Activated CD8-positive, alpha-beta T cell treated with anti-CD3 and anti-CD28 coated beads for 36 hours (primary cell): ENCODE data around the gene TEX101. TPM values are rescaled to one million over a fixed set of nuclear protein-coding genes. Genes with fewer than 3 reads are reported as not detected.
A peak's percentile ranks its signal among the peaks of the same experiment; 100 is the strongest.
"Not testable (repeated sequence)": the region's sequence is repeated elsewhere in the genome, so short reads cannot be mapped to it uniquely, and the experiment has no call there.

Experiments used
- ATAC-seq: fragments of 200-7000 bp; cut with Tn5 transposase; one replicate; pipeline ENCODE4 v1.10.0; 2021; ENCODE audit warnings: mild to moderate bottlenecking, moderate library complexity
- CTCF ChIA-PET: fragments of 350-600 bp; sonication (Branson Sonifier 250); formaldehyde crosslinking; loops from one replicate; lab custom pipeline; 2021; ENCODE audit warnings: antibody characterized with exemption; lab: Charles Lee
- POLR2A ChIA-PET: fragments of 350-600 bp; sonication (Branson Sonifier 250); formaldehyde crosslinking; loops from one replicate; lab custom pipeline; 2021; ENCODE audit warnings: antibody characterized with exemption; lab: Charles Lee
- DNase-seq: peaks from one replicate; pipeline ENCODE4 v3.0.0-alpha.2; 2020
- H3K27ac Mint-ChIP-seq: one replicate; pipeline ENCODE4 v1.8.0; 2021; ENCODE audit warnings: mild to moderate bottlenecking, mixed read lengths
- H3K27me3 Mint-ChIP-seq: one replicate; pipeline ENCODE4 v1.8.0; 2021; ENCODE audit warnings: mixed read lengths
- H3K36me3 Mint-ChIP-seq: one replicate; pipeline ENCODE4 v1.8.0; 2021; ENCODE audit warnings: low read depth, mixed read lengths
- H3K4me1 Mint-ChIP-seq: one replicate; pipeline ENCODE4 v1.8.0; 2021; ENCODE audit warnings: low read depth, mixed read lengths
- H3K4me3 Mint-ChIP-seq: one replicate; pipeline ENCODE4 v1.8.0; 2021; ENCODE audit warnings: mild to moderate bottlenecking, moderate library complexity, mixed read lengths
- H3K9me3 Mint-ChIP-seq: one replicate; pipeline ENCODE4 v1.8.0; 2021; ENCODE audit warnings: mixed read lengths
- CTCF ChIP-seq: fragments of 200-600 bp; IDR thresholded peaks from one replicate; pipeline ENCODE4 v1.8.0; 2022; ENCODE audit warnings: antibody characterized with exemption, mild to moderate bottlenecking
- intact Hi-C: fragments of 100-400 bp; cut with micrococcal nuclease; formaldehyde crosslinking; loops from one replicate; pipeline ENCODE4 v1.10.0; 2022
- total RNA-seq, 2 experiments: library from RNA; stranded (reverse); gene quantifications; one replicate each; pipeline ENCODE4 v1.2.3, GENCODE V29; 2021

The TEX101 gene
- total RNA-seq, 2 experiments from 2014 or later, result not detected

- Mint-ChIP-seq H3K4me1 (peaks cover 30% of the 10 kb centered on the region), H3K9me3 (no peaks in the 10 kb centered on the region), H3K27me3 (no peaks in the 10 kb centered on the region), H3K27ac (no peak overlapping the region), H3K36me3 (no peaks in the 10 kb centered on the region), H3K4me3 (no peak overlapping the region)
- no peak for TF ChIP-seq CTCF
- DNase-seq, result no peak
- POLR2A ChIA-PET, result no interaction called here
- ATAC-seq, result peak; percentile 17
- intact Hi-C loops, result no loop called here
- CTCF ChIA-PET, result interaction anchor here (0.9 to 7.5 kb wide), 12 partner anchors 9 to 141 kb away, joined by 3 to 78 read pairs (median 4); partner anchors contain the start of genes PHLDB3 and ZNF575
These were observed 18.6 kb downstream of the TEX101 start for GRCh38 chr19:43433358-43433673.

- POLR2A ChIA-PET, result no interaction called here
- DNase-seq, result no peak
- CTCF ChIA-PET, result interaction anchor here (1.1 to 7.5 kb wide), 5 partner anchors 10 to 86 kb away, joined by 3 to 78 read pairs (median 4); partner anchors contain the start of gene PHLDB3
These were observed 19.0 kb downstream of the TEX101 start for GRCh38 chr19:43433689-43434088.

DNA sequence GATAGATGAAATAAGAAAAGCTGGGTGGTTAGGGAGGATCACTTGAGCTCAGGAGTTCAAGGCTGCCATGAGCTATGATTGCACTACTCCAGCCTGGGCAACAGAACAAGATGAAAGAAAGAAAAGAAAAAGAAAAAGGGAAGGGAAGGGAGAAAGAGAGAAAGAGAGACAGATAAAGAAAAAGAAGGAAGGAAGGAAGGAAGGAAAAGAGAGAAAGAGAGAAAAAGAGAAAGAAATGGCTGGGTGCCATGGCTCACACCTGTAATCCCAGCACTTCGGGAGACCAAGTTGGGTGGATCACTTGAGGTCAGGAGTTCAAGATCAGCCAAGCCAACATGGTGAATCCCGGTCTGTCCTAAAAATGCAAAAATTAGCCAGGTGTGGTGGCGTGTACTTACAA, 21.1 kb downstream of the TEX101 start:
- CTCF ChIA-PET, result interaction anchor here (1.1 to 7.5 kb wide), 5 partner anchors 10 to 84 kb away, joined by 3 to 78 read pairs (median 9); no protein-coding TSS in a partner anchor
- Mint-ChIP-seq H3K36me3 (no peaks in the 10 kb centered on the region), H3K27ac (no peak overlapping the region), H3K9me3 (no peaks in the 10 kb centered on the region), H3K4me1 (peaks cover 44% of the 10 kb centered on the region), H3K27me3 (no peaks in the 10 kb centered on the region), H3K4me3 (no peak overlapping the region)
- TF ChIP-seq CTCF, result no peak
- ATAC-seq (no peak), DNase-seq (no peak)
- intact Hi-C loops, result no loop called here
- POLR2A ChIA-PET, result interaction anchor here (0.6 to 1.6 kb wide), 2 partner anchors 83 to 315 kb away, joined by 3 read pairs; no protein-coding TSS in a partner anchor

More at GRCh38 chr19:43433689-43434088, 19.0 kb downstream of the TEX101 start:
- intact Hi-C loops, result no loop called here
- no peak for TF ChIP-seq CTCF
- Mint-ChIP-seq H3K27me3 (no peaks in the 10 kb centered on the region), H3K4me1 (peaks cover 33% of the 10 kb centered on the region), H3K9me3 (no peaks in the 10 kb centered on the region), H3K27ac (no peak overlapping the region), H3K4me3 (no peak overlapping the region), H3K36me3 (no peaks in the 10 kb centered on the region)
- no peak for ATAC-seq

- H3K27me3 Mint-ChIP-seq, intact Hi-C loops, H3K4me3 Mint-ChIP-seq, H3K36me3 Mint-ChIP-seq, DNase-seq, H3K9me3 Mint-ChIP-seq, H3K27ac Mint-ChIP-seq, ATAC-seq: not testable (repeated sequence)
- ChIA-PET POLR2A (interaction anchor here (0.9 to 1.6 kb wide), 2 partner anchors 83 to 314 kb away, joined by 3 read pairs; no protein-coding TSS in a partner anchor), CTCF (interaction anchor here (1.8 to 7.5 kb wide), 3 partner anchors 10 to 82 kb away, joined by 9 to 78 read pairs (median 31); no protein-coding TSS in a partner anchor)
- H3K4me1 Mint-ChIP-seq, result peaks cover 41% of the 10 kb centered on the region
These were observed 22.6 kb downstream of the TEX101 start for GRCh38 chr19:43437284-43437683.

DNA sequence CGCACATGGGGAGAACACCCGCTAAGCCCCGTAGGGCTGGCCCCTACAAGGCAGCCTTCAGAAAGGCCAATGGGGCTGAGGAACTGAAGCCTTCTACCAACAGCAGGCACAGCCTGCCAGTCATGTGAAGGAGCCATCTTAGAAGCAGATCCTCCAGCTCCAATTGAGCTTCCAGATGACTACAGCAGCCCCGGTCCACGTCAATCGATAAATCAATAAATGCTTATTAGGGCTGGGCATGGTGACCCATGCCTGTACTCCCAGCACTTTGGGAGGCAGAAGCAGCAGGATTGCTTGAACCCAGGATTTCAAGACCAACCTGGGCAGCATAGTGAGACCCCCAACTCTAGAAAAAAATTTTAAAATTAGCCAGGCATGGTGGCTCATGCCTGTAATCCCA, 23.0 kb downstream of the TEX101 start:
- Mint-ChIP-seq H3K27ac (no peak overlapping the region), H3K9me3 (no peaks in the 10 kb centered on the region), H3K36me3 (no peaks in the 10 kb centered on the region), H3K27me3 (no peaks in the 10 kb centered on the region), H3K4me3 (no peak overlapping the region), H3K4me1 (peaks cover 40% of the 10 kb centered on the region)
- ChIA-PET POLR2A (interaction anchor here (0.9 to 1.7 kb wide), 2 partner anchors 26 to 82 kb away, joined by 3 to 5 read pairs; no protein-coding TSS in a partner anchor), CTCF (interaction anchor here (4.4 to 11.8 kb wide), 3 partner anchors 10 to 84 kb away, joined by 31 to 328 read pairs (median 78); no protein-coding TSS in a partner anchor)
- intact Hi-C loops, result no loop called here
- ATAC-seq (no peak), DNase-seq (no peak)
- TF ChIP-seq CTCF, result no peak
